Right lung (tissue), 5 donors: ENCODE data around the gene ZBTB1. TPM values are rescaled to one million over a fixed set of nuclear protein-coding genes. Genes with fewer than 3 reads are reported as not detected.
"Not testable (repeated sequence)": the region's sequence is repeated elsewhere in the genome, so short reads cannot be mapped to it uniquely, and the experiment has no call there.

Experiments
- DNase-seq, 2 donors: peaks; one replicate each; pipeline ENCODE4 v3.0.0-alpha.2; 2013
- polyA plus RNA-seq, 5 donors: library from polyadenylated mRNA; unstranded; fragments of 120-200 nt; gene quantifications; one replicate each; pipeline versions ENCODE4 v1.2.1 to v1.2.3, GENCODE V29; 2013; ENCODE audit warnings: inconsistent platforms in 1 of 5, low replicate concordance in 1 of 5; ENCODE audit not compliant: insufficient read length in 5 of 5, insufficient read depth in 1 of 5

The ZBTB1 gene
- polyA plus RNA-seq, 5 donors = 52.1 to 84.0 (median 69.6) TPM

- DNase-seq = no peak
Measured at GRCh38 chr14:64491637-64492036, 12.9 kb upstream of the ZBTB1 start.

- no peak for DNase-seq
Measured at GRCh38 chr14:64493455-64493854, 11.1 kb upstream of the ZBTB1 start.

- no peak for DNase-seq
Measured at GRCh38 chr14:64495252-64495651, 9.3 kb upstream of the ZBTB1 start.

GRCh38 chr14:64496764-64497163 lies 7.8 kb upstream of the ZBTB1 start:
- no peak for DNase-seq

- DNase-seq = no peak
Measured at GRCh38 chr14:64500088-64500487, 4.5 kb upstream of the ZBTB1 start.

GRCh38 chr14:64501411-64502171 lies 3.0 kb upstream of the ZBTB1 start:
- no peak for DNase-seq

GRCh38 chr14:64502456-64502855 lies 2.1 kb upstream of the ZBTB1 start:
- DNase-seq = no peak

- peak in 1 of 2 donors; percentile 41 for DNase-seq
Measured at GRCh38 chr14:64502887-64503433, 1.6 kb upstream of the ZBTB1 start.

- DNase-seq = peak; percentile 91 to 92
Measured at GRCh38 chr14:64503434-64504309, 898 bp upstream of the ZBTB1 start, which contains the start of gene ZBTB25. ZBTB25 (minus strand) TSS chr14:64503838; CDS start chr14:64490533, 13,305 bp downstream.

GRCh38 chr14:64504897-64505794 lies 576 bp downstream of the ZBTB1 start:
- peak; percentile 88 for DNase-seq

- no peak for DNase-seq
Measured at GRCh38 chr14:64506721-64507120, 2.2 kb downstream of the ZBTB1 start.

- DNase-seq = no peak
Measured at GRCh38 chr14:64507376-64508156, 3.0 kb downstream of the ZBTB1 start.

- DNase-seq = no peak
Measured at GRCh38 chr14:64508215-64508776, 3.7 kb downstream of the ZBTB1 start.

GRCh38 chr14:64509036-64509435 lies 4.5 kb downstream of the ZBTB1 start:
- no peak for DNase-seq

GRCh38 chr14:64510825-64511671 lies 6.5 kb downstream of the ZBTB1 start:
- DNase-seq = peak; percentile 47 to 67

- no peak for DNase-seq
Measured at GRCh38 chr14:64513271-64513670, 8.7 kb downstream of the ZBTB1 start.

- no peak for DNase-seq
Measured at GRCh38 chr14:64515053-64515452, 10.5 kb downstream of the ZBTB1 start.

GRCh38 chr14:64516969-64517368 lies 12.4 kb downstream of the ZBTB1 start:
- no peak for DNase-seq

GRCh38 chr14:64517667-64518066 lies 13.1 kb downstream of the ZBTB1 start:
- not testable (repeated sequence) for DNase-seq
